Endodermal cell (in vitro differentiated cells): Measurements from ENCODE around the gene SNX24. TPM values are rescaled to one million over a fixed set of nuclear protein-coding genes. Genes with fewer than 3 reads are reported as not detected.

Experiments used
- DNase-seq: peaks from one replicate; pipeline ENCODE4 v3.0.0-alpha.2; 2017
- H3K27ac ChIP-seq: 2 replicates; pipeline ENCODE4 v1.5.1; 2013; ENCODE audit warnings: mild to moderate bottlenecking, low read depth, low read length, moderate library complexity
- H3K27me3 ChIP-seq: 2 replicates; pipeline ENCODE4 v1.6.1; 2013; ENCODE audit warnings: mild to moderate bottlenecking, low read length, moderate library complexity; ENCODE audit not compliant: insufficient read depth, control insufficient read depth, poor library complexity, severe bottlenecking
- H3K36me3 ChIP-seq: 2 replicates; pipeline ENCODE4 v1.7.0; 2013; ENCODE audit warnings: mild to moderate bottlenecking, low read length, moderate library complexity; ENCODE audit not compliant: control insufficient read depth, insufficient read depth
- H3K4me1 ChIP-seq: one replicate; pipeline ENCODE4 v1.7.0; 2013; ENCODE audit warnings: low read length; ENCODE audit not compliant: control insufficient read depth, insufficient read depth
- H3K4me3 ChIP-seq: 2 replicates; pipeline ENCODE4 v1.5.1; 2013; ENCODE audit warnings: mild to moderate bottlenecking, low read length, moderate library complexity
- H3K9ac ChIP-seq: 2 replicates; pipeline ENCODE4 v1.6.1; 2013; ENCODE audit warnings: mild to moderate bottlenecking, low read length, moderate library complexity; ENCODE audit not compliant: poor library complexity, severe bottlenecking; ENCODE audit errors: extremely low read depth
- H3K9me3 ChIP-seq: 2 replicates; pipeline ENCODE4 v1.6.1; 2013; ENCODE audit warnings: mild to moderate bottlenecking, low read length, moderate library complexity; ENCODE audit not compliant: control insufficient read depth
- H3K27ac Mint-ChIP-seq: 2 replicates; pipeline ENCODE4 v1.8.0; 2020; ENCODE audit warnings: mixed read lengths
- H3K27me3 Mint-ChIP-seq: 2 replicates; pipeline ENCODE4 v1.8.0; 2021; ENCODE audit warnings: mild to moderate bottlenecking, mixed read lengths; ENCODE audit not compliant: insufficient read depth
- H3K36me3 Mint-ChIP-seq: 2 replicates; pipeline ENCODE4 v1.8.0; 2020; ENCODE audit warnings: low read depth, mixed read lengths
- H3K4me1 Mint-ChIP-seq: 2 replicates; pipeline ENCODE4 v1.8.0; 2020; ENCODE audit warnings: mixed read lengths
- H3K4me3 Mint-ChIP-seq: 2 replicates; pipeline ENCODE4 v1.8.0; 2020; ENCODE audit warnings: mild to moderate bottlenecking, moderate library complexity, mixed read lengths
- H3K9me3 Mint-ChIP-seq: 2 replicates; pipeline ENCODE4 v1.8.0; 2020; ENCODE audit warnings: mild to moderate bottlenecking, mixed read lengths
- WGBS, 2 experiments: methylation state at CpG; one replicate each; pipeline versions ENCODE4 v1.1.5 to v1.1.7; 2013; ENCODE audit warnings: missing lambda C conversion rate in 2 of 2, mixed read lengths in 1 of 2; ENCODE audit not compliant: insufficient coverage in 1 of 2, insufficient read length in 1 of 2; 5-methylcytosine and 5-hydroxymethylcytosine counted together
- total RNA-seq, 2 donors: library from RNA; stranded (reverse); fragmentation: NEBNext Ultra II Directional in 1 of 2; extraction: Animal tissue kit (Norgen Biotek cat#: 25700) in 1 of 2; gene quantifications; 2 replicates in 1 of 2; 3 replicates in 1 of 2; pipeline ENCODE4 v1.2.1, GENCODE V29; 2021
- TF ChIP-seq, protein P1 (sequence below): fragments of 200-600 bp; sonication (generic); conservative IDR thresholded peaks from 2 replicates; pipeline ENCODE4 v1.5.0; 2021; ENCODE audit warnings: antibody characterized with exemption, mild to moderate bottlenecking

Gene SNX24
- total RNA-seq, 2 donors from 2014 or later, result 39.4 to 56.2 TPM

DNA sequence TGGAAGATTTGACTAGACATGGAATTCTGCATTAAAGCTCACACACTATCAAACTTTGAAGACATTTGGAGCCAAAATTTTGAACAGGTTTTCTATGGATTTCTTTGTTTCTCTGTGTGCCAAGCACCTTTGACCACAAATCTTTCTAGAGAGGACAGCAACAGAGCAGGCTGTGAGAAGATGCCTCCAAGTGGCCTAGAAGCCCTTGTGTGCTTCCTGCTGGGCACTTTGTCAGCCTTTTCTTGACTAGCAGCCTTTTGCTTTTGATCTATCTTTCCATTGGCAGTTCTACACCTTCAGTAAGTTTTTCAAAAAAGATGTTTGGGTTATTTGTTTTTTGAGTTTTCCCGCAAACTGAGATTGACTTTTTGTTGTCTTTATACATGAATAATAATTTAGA lies 84.6 kb downstream of the SNX24 start:
- no peak for DNase-seq
- H3K4me1 Mint-ChIP-seq, result peaks cover 23% of the 10 kb centered on the region
- H3K36me3 ChIP-seq, result no peaks in the 10 kb centered on the region
- TF ChIP-seq, protein P1, sequence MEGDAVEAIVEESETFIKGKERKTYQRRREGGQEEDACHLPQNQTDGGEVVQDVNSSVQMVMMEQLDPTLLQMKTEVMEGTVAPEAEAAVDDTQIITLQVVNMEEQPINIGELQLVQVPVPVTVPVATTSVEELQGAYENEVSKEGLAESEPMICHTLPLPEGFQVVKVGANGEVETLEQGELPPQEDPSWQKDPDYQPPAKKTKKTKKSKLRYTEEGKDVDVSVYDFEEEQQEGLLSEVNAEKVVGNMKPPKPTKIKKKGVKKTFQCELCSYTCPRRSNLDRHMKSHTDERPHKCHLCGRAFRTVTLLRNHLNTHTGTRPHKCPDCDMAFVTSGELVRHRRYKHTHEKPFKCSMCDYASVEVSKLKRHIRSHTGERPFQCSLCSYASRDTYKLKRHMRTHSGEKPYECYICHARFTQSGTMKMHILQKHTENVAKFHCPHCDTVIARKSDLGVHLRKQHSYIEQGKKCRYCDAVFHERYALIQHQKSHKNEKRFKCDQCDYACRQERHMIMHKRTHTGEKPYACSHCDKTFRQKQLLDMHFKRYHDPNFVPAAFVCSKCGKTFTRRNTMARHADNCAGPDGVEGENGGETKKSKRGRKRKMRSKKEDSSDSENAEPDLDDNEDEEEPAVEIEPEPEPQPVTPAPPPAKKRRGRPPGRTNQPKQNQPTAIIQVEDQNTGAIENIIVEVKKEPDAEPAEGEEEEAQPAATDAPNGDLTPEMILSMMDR, result peak; percentile 38
- H3K9me3 Mint-ChIP-seq, result no peaks in the 10 kb centered on the region
- no peaks in the 10 kb centered on the region for H3K27me3 ChIP-seq
- no peak overlapping the region for H3K27ac ChIP-seq
- no CpG with 5 or more reads among the region's 1 CpG for WGBS, 2 experiments
- no peak overlapping the region for H3K27ac Mint-ChIP-seq
- peaks cover 3% of the 10 kb centered on the region for H3K36me3 Mint-ChIP-seq
- H3K4me1 ChIP-seq, result no peaks in the 10 kb centered on the region
- H3K4me3 Mint-ChIP-seq, result no peak overlapping the region
- H3K27me3 Mint-ChIP-seq, result no peaks in the 10 kb centered on the region
- no peak overlapping the region for H3K4me3 ChIP-seq
- H3K9me3 ChIP-seq, result no peaks in the 10 kb centered on the region
- H3K9ac ChIP-seq, result no peak overlapping the region

GRCh38 chr5:122933956-122934355 lies 88.5 kb downstream of the SNX24 start:
- 95% methylated on average over 6 to 7 of the region's 7 CpGs for WGBS, 2 experiments
- Histone ChIP-seq H3K9ac (no peak overlapping the region), H3K4me3 (no peak overlapping the region), H3K9me3 (no peaks in the 10 kb centered on the region), H3K27me3 (no peaks in the 10 kb centered on the region), H3K36me3 (peaks cover 3% of the 10 kb centered on the region), H3K27ac (no peak overlapping the region), H3K4me1 (peaks cover 2% of the 10 kb centered on the region)
- Mint-ChIP-seq H3K4me3 (no peak overlapping the region), H3K27me3 (no peaks in the 10 kb centered on the region), H3K4me1 (peaks cover 33% of the 10 kb centered on the region), H3K36me3 (peaks cover 3% of the 10 kb centered on the region), H3K9me3 (no peaks in the 10 kb centered on the region), H3K27ac (peak overlapping the region; percentile 40)
- DNase-seq, result no peak
- TF ChIP-seq, protein P1, result no peak

DNA sequence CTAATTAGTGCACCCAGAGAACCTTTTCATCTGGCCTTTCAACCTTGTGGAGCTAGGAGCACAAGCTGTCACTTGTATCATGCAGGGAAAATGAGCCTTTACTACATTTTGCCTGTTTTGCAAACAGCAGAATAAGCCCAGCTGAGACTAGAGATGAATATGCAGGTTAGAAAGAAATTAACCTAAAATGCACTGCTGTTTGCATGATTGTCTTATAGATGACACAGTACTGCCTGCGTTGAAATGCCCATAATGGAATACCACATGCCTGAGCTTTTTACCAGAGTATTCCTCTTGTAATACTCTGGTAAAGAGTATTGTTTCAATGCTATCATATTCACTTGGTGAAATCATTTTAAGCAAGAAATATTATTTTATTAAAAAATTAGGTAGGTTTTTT lies 90.7 kb downstream of the SNX24 start:
- Mint-ChIP-seq H3K27ac (no peak overlapping the region), H3K9me3 (no peaks in the 10 kb centered on the region), H3K4me1 (peaks cover 33% of the 10 kb centered on the region), H3K36me3 (peaks cover 16% of the 10 kb centered on the region), H3K27me3 (no peaks in the 10 kb centered on the region), H3K4me3 (no peak overlapping the region)
- WGBS, 2 experiments, result 94 to 100% methylated on average over 1 of the region's 1 CpG
- Histone ChIP-seq H3K27ac (no peak overlapping the region), H3K9me3 (no peaks in the 10 kb centered on the region), H3K4me3 (no peak overlapping the region), H3K9ac (no peak overlapping the region), H3K27me3 (no peaks in the 10 kb centered on the region), H3K4me1 (peaks cover 2% of the 10 kb centered on the region), H3K36me3 (peaks cover 3% of the 10 kb centered on the region)
- no peak for DNase-seq
- TF ChIP-seq, protein P1, result no peak
